Osteoblast (primary cell): Measurements from ENCODE around the gene ASPG. TPM values are rescaled to one million over a fixed set of nuclear protein-coding genes. Genes with fewer than 3 reads are reported as not detected.
A peak's percentile ranks its signal among the peaks of the same experiment; 100 is the strongest.

ENCODE experiments used
- DNase-seq: peaks from one replicate; pipeline ENCODE4 v3.0.0; 2011; ENCODE audit warnings: low spot score, mixed read lengths; ENCODE audit not compliant: insufficient read length; ENCODE audit errors: missing footprints
- H2AFZ ChIP-seq: 2 replicates; pipeline ENCODE4 v1.6.0; 2011; ENCODE audit warnings: mild to moderate bottlenecking, low read length
- H3K27ac ChIP-seq: 2 replicates; pipeline ENCODE4 v1.5.1; 2011; ENCODE audit warnings: mild to moderate bottlenecking, low read depth, low read length, moderate library complexity
- H3K27me3 ChIP-seq: 2 replicates; pipeline ENCODE4 v1.6.0; 2012; ENCODE audit warnings: mild to moderate bottlenecking, control low read depth, inconsistent platforms, low read length, moderate library complexity; ENCODE audit not compliant: insufficient read depth
- H3K36me3 ChIP-seq: 2 replicates; pipeline ENCODE4 v1.5.1; 2011; ENCODE audit warnings: mild to moderate bottlenecking, low read length, control low read depth, moderate library complexity; ENCODE audit not compliant: insufficient read depth
- H3K4me1 ChIP-seq: 2 replicates; pipeline ENCODE4 v1.5.1; 2011; ENCODE audit warnings: mild to moderate bottlenecking, low read length, control low read depth, moderate library complexity; ENCODE audit not compliant: insufficient read depth
- H3K4me2 ChIP-seq: 2 replicates; pipeline ENCODE4 v1.6.0; 2011; ENCODE audit warnings: mild to moderate bottlenecking, low read length; ENCODE audit not compliant: insufficient read depth
- H3K4me3 ChIP-seq: fragments of 200-600 bp; sonication (generic); 3 replicates; pipeline ENCODE4 v1.5.1; 2012; ENCODE audit warnings: mild to moderate bottlenecking, low read length, inconsistent platforms; ENCODE audit not compliant: insufficient read depth
- H3K79me2 ChIP-seq: 2 replicates; pipeline ENCODE4 v1.6.0; 2012; ENCODE audit warnings: mild to moderate bottlenecking, low read length, control low read depth, inconsistent platforms; ENCODE audit not compliant: insufficient read depth
- H3K9me3 ChIP-seq: 2 replicates; pipeline ENCODE4 v1.5.1; 2011; ENCODE audit warnings: low read depth, low read length, control low read depth
- H4K20me1 ChIP-seq: 2 replicates; pipeline ENCODE4 v1.6.0; 2012; ENCODE audit warnings: mild to moderate bottlenecking, low read length, control low read depth; ENCODE audit not compliant: insufficient read depth
- total RNA-seq: library from RNA; depleted of rRNA; stranded (reverse); fragments of >200 nt; gene quantifications from 2 replicates; pipeline ENCODE4 v1.2.3, GENCODE V29; 2012
- TF ChIP-seq, protein P1 (sequence below): IDR thresholded peaks from 2 replicates; pipeline ENCODE4 v1.5.1; 2011; ENCODE audit warnings: mild to moderate bottlenecking, low read depth, low read length, moderate library complexity; ENCODE audit errors: extremely low read depth

Gene ASPG
- total RNA-seq, 1 donor: not detected

DNA sequence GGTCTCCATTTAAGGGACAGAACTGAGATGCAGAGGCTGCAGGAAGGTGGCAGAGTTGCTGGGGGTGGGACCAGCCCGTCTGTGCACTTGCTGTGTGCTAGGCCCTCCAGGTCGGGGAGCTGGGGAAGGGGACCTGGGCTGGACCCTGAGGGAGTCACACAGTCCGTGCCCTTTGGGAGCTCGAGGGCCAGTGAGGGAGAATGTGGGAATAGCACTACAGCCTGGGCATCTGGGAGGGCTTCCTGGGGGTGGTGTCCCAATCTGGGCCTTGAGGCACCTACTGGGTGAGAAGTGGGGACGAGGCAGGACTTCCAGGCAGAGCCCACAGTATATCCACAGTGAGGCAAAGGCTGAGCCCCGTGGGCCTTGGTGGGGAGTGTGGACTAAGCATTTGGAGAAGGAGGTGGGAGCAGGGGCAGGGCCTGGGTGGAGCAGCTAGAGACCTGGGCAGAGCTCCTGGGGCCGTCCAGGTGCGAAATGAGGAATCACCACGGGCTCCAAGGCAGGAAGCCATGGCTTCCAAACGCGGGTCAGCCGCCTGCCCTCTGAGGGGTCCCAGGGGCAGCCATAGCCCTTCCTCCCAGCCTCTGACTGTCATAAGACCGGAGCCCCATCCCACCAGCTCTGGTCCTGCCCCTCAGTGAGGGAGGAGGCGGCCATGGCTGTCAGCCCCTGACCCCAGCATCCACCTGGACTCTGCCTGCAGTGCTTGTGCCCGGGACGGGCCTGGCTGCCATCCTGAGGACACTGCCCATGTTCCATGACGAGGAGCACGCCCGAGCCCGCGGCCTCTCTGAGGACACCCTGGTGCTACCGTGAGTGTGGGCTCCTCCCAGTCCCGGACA lies 6.6 kb downstream of the ASPG start:
- H2AFZ ChIP-seq: no peak overlapping the region
- no peaks in the 10 kb centered on the region for H3K27me3 ChIP-seq
- no peak overlapping the region for H3K4me2 ChIP-seq
- no peaks in the 10 kb centered on the region for H3K36me3 ChIP-seq
- no peak overlapping the region for H3K4me3 ChIP-seq
- no peaks in the 10 kb centered on the region for H4K20me1 ChIP-seq
- no peaks in the 10 kb centered on the region for H3K79me2 ChIP-seq
- DNase-seq: peak; percentile 84
- H3K9me3 ChIP-seq: no peaks in the 10 kb centered on the region
- no peak overlapping the region for H3K27ac ChIP-seq
- TF ChIP-seq, protein P1, sequence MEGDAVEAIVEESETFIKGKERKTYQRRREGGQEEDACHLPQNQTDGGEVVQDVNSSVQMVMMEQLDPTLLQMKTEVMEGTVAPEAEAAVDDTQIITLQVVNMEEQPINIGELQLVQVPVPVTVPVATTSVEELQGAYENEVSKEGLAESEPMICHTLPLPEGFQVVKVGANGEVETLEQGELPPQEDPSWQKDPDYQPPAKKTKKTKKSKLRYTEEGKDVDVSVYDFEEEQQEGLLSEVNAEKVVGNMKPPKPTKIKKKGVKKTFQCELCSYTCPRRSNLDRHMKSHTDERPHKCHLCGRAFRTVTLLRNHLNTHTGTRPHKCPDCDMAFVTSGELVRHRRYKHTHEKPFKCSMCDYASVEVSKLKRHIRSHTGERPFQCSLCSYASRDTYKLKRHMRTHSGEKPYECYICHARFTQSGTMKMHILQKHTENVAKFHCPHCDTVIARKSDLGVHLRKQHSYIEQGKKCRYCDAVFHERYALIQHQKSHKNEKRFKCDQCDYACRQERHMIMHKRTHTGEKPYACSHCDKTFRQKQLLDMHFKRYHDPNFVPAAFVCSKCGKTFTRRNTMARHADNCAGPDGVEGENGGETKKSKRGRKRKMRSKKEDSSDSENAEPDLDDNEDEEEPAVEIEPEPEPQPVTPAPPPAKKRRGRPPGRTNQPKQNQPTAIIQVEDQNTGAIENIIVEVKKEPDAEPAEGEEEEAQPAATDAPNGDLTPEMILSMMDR: no peak
- no peaks in the 10 kb centered on the region for H3K4me1 ChIP-seq

DNA sequence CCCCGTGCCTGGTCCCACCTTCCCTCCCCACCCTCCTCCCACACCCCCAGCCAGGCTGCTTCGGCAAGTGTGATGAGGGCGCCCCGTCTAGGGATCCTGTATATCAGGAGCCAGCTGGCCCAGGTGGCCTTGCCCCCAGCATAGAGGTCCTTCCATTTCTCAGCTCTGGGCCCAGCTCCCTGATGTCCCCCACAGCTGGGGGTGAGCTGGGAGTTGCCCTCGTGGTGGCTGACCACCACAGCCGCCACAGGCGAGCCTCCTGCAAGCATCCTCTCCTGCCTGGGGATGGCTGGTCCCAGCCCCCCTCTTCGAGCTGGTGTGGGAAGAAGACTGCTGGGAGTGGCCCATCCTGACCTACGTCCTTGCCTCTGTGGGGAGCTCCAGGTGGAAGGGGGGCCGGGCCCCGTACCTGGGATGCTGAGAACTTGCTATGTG lies 7.4 kb downstream of the ASPG start:
- Histone ChIP-seq H3K4me2 (no peak overlapping the region), H3K36me3 (no peaks in the 10 kb centered on the region), H3K4me3 (no peak overlapping the region), H4K20me1 (no peaks in the 10 kb centered on the region), H3K79me2 (no peaks in the 10 kb centered on the region), H3K27me3 (no peaks in the 10 kb centered on the region), H3K9me3 (no peaks in the 10 kb centered on the region), H3K4me1 (no peaks in the 10 kb centered on the region), H2AFZ (no peak overlapping the region), H3K27ac (no peak overlapping the region)
- TF ChIP-seq, protein P1: no peak
- DNase-seq: peak; percentile 71

DNA sequence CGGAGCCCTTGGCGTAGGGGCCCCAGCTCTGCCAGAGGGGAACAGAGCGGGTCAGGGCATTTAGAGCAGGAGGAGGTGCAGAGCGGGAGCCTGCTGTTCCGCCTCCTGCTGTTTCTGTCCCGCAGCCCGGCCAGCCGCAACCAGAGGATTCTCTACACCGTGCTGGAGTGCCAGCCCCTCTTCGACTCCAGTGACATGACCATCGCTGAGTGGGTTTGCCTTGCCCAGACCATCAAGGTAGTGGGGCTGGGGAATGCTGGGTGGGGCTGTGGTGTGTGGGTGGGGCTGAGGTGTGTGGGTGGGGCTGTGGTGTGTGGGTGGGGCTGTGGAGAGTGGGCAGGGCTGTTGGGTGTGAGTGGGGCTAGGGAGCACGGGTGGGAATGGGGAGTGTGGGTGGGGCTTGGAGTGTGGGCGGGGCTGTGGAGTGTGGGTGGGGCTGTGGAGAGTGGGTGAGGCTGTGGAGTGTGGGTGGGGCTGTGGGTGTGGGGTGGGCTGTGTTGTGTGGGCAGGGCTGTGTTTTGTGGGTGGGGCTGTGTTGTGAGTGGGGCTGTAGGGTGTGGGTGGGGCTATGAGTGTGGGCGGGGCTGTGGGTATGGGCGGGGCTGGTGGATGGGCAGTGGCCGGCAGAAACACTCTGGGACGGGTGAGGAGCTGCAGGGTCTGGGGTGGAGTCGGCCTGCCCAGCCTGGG lies 8.0 kb downstream of the ASPG start:
- no peak overlapping the region for H3K4me3 ChIP-seq
- H2AFZ ChIP-seq: no peak overlapping the region
- peak; percentile 87 for DNase-seq
- no peaks in the 10 kb centered on the region for H3K79me2 ChIP-seq
- no peaks in the 10 kb centered on the region for H3K36me3 ChIP-seq
- no peaks in the 10 kb centered on the region for H3K4me1 ChIP-seq
- no peak overlapping the region for H3K27ac ChIP-seq
- H4K20me1 ChIP-seq: no peaks in the 10 kb centered on the region
- no peaks in the 10 kb centered on the region for H3K27me3 ChIP-seq
- H3K9me3 ChIP-seq: no peaks in the 10 kb centered on the region
- TF ChIP-seq, protein P1: no peak
- H3K4me2 ChIP-seq: no peak overlapping the region
